H9 (cell line): Measurements from ENCODE around the gene CFAP90. TPM values are rescaled to one million over a fixed set of nuclear protein-coding genes. Genes with fewer than 3 reads are reported as not detected.
A peak's percentile ranks its signal among the peaks of the same experiment; 100 is the strongest.

Source experiments
- DNase-seq: peaks from one replicate; pipeline ENCODE4 v3.0.0-alpha.2; 2017
- H2AFZ ChIP-seq: one replicate; pipeline ENCODE4 v1.6.1; 2013; ENCODE audit warnings: mild to moderate bottlenecking, low read length, control low read depth, moderate library complexity
- H2AK5ac ChIP-seq: 2 replicates; pipeline ENCODE4 v1.6.1; 2013; ENCODE audit warnings: low read length, control low read depth, mixed read lengths; ENCODE audit not compliant: insufficient read length
- H2BK120ac ChIP-seq: one replicate; pipeline ENCODE4 v1.6.1; 2013; ENCODE audit warnings: low read depth, mild to moderate bottlenecking, low read length, control low read depth, inconsistent platforms; ENCODE audit not compliant: poor library complexity, severe bottlenecking
- H2BK12ac ChIP-seq: 2 replicates; pipeline ENCODE4 v1.6.1; 2013; ENCODE audit warnings: low read length, control low read depth, mixed read lengths, low read depth; ENCODE audit not compliant: insufficient read length
- H2BK15ac ChIP-seq: 2 replicates; pipeline ENCODE4 v1.6.1; 2013; ENCODE audit warnings: low read depth, low read length, control low read depth
- H2BK20ac ChIP-seq: one replicate; pipeline ENCODE4 v1.6.1; 2013; ENCODE audit warnings: low read depth, mild to moderate bottlenecking, low read length, control low read depth, inconsistent platforms; ENCODE audit not compliant: poor library complexity, severe bottlenecking
- H2BK5ac ChIP-seq: 2 replicates; pipeline ENCODE4 v1.6.1; 2013; ENCODE audit warnings: low read length, control low read depth, mixed read lengths; ENCODE audit not compliant: insufficient read length
- H3K14ac ChIP-seq: 2 replicates; pipeline ENCODE4 v1.6.1; 2013; ENCODE audit warnings: low read length, control low read depth; ENCODE audit not compliant: insufficient read depth
- H3K18ac ChIP-seq: 2 replicates; pipeline ENCODE4 v1.6.1; 2013; ENCODE audit warnings: low read depth, mild to moderate bottlenecking, mixed read lengths, low read length, control low read depth; ENCODE audit not compliant: insufficient read length
- H3K23ac ChIP-seq: 2 replicates; pipeline ENCODE4 v1.6.1; 2013; ENCODE audit warnings: low read length, control low read depth, mixed read lengths, low read depth; ENCODE audit not compliant: insufficient read length
- H3K23me2 ChIP-seq: 2 replicates; pipeline ENCODE4 v1.6.1; 2013; ENCODE audit warnings: low read depth, mild to moderate bottlenecking, mixed read lengths, low read length, control low read depth; ENCODE audit not compliant: insufficient read length, poor library complexity, severe bottlenecking
- H3K27ac ChIP-seq: 2 replicates; pipeline ENCODE4 v1.5.1; 2013; ENCODE audit warnings: low read length, control low read depth, mixed read lengths, low read depth; ENCODE audit not compliant: insufficient read length
- H3K27me3 ChIP-seq: 2 replicates; pipeline ENCODE4 v1.6.1; 2013; ENCODE audit warnings: low read length, control low read depth, inconsistent platforms; ENCODE audit not compliant: insufficient read depth
- H3K4ac ChIP-seq: 2 replicates; pipeline ENCODE4 v1.6.1; 2013; ENCODE audit warnings: low read depth, mild to moderate bottlenecking, control low read depth, inconsistent platforms, low read length, moderate library complexity
- H3K4me1 ChIP-seq: 2 replicates; pipeline ENCODE4 v1.6.1; 2013; ENCODE audit warnings: low read length, control low read depth, inconsistent platforms; ENCODE audit not compliant: insufficient read depth
- H3K4me2 ChIP-seq: 2 replicates; pipeline ENCODE4 v1.6.1; 2013; ENCODE audit warnings: low read length, control low read depth, mixed read lengths; ENCODE audit not compliant: insufficient read length, insufficient read depth
- H3K56ac ChIP-seq: 2 replicates; pipeline ENCODE4 v1.6.1; 2013; ENCODE audit warnings: low read depth, mild to moderate bottlenecking, mixed read lengths, low read length, control low read depth; ENCODE audit not compliant: insufficient read length
- H3K79me1 ChIP-seq: 2 replicates; pipeline ENCODE4 v1.6.1; 2013; ENCODE audit warnings: low read depth, mild to moderate bottlenecking, moderate library complexity, low read length, control low read depth, inconsistent platforms; ENCODE audit not compliant: insufficient read depth, poor library complexity, severe bottlenecking
- H3K79me2 ChIP-seq: 2 replicates; pipeline ENCODE4 v1.6.1; 2013; ENCODE audit warnings: low read length, control low read depth, inconsistent platforms; ENCODE audit not compliant: insufficient read depth
- H3K9ac ChIP-seq: 2 replicates; pipeline ENCODE4 v1.6.1; 2013; ENCODE audit warnings: low read length, control low read depth, mixed read lengths; ENCODE audit not compliant: insufficient read length; ENCODE audit errors: extremely low read depth
- H3K9me3 ChIP-seq: one replicate; pipeline ENCODE4 v1.6.1; 2013; ENCODE audit warnings: low read depth, low read length, inconsistent platforms; ENCODE audit not compliant: control insufficient read depth
- H3T11ph ChIP-seq: one replicate; pipeline ENCODE4 v1.6.1; 2013; ENCODE audit warnings: mild to moderate bottlenecking, low read length, control low read depth, inconsistent platforms
- H4K20me1 ChIP-seq: one replicate; pipeline ENCODE4 v1.6.1; 2013; ENCODE audit not compliant: control insufficient read depth, insufficient read length, insufficient read depth
- H4K5ac ChIP-seq: 2 replicates; pipeline ENCODE4 v1.6.1; 2013; ENCODE audit warnings: low read depth, mild to moderate bottlenecking, mixed read lengths, low read length, control low read depth; ENCODE audit not compliant: insufficient read length
- H4K8ac ChIP-seq: replicated peaks from 2 replicates; pipeline ENCODE4 v1.6.1; 2013; ENCODE audit warnings: low read length, control low read depth, mixed read lengths, low read depth; ENCODE audit not compliant: insufficient read length
- H4K91ac ChIP-seq: 2 replicates; pipeline ENCODE4 v1.6.1; 2013; ENCODE audit warnings: low read depth, mild to moderate bottlenecking, moderate library complexity, mixed read lengths, low read length, control low read depth; ENCODE audit not compliant: insufficient read length
- H3K27ac Mint-ChIP-seq, 3 experiments: 2 replicates in 2 of 3; 3 replicates in 1 of 3; pipeline ENCODE4 v1.8.0; 2020 to 2021; ENCODE audit warnings: mixed read lengths in 3 of 3, mild to moderate bottlenecking in 1 of 3, moderate library complexity in 1 of 3
- H3K27me3 Mint-ChIP-seq: 2 replicates; pipeline ENCODE4 v1.8.0; 2021; ENCODE audit warnings: low read depth, mild to moderate bottlenecking, moderate library complexity, mixed read lengths
- H3K36me3 Mint-ChIP-seq, 3 experiments: 2 replicates in 2 of 3; 3 replicates in 1 of 3; pipeline ENCODE4 v1.8.0; 2020 to 2021; ENCODE audit warnings: low read depth in 3 of 3, mixed read lengths in 3 of 3; ENCODE audit not compliant: insufficient read depth in 1 of 3
- H3K4me1 Mint-ChIP-seq, 2 experiments: 2 replicates each; pipeline ENCODE4 v1.8.0; 2020; ENCODE audit warnings: mixed read lengths in 2 of 2
- H3K4me3 Mint-ChIP-seq, 2 experiments: 2 replicates in 1 of 2; 3 replicates in 1 of 2; pipeline ENCODE4 v1.8.0; 2020 to 2021; ENCODE audit warnings: mild to moderate bottlenecking in 2 of 2, mixed read lengths in 2 of 2, moderate library complexity in 1 of 2
- H3K9me3 Mint-ChIP-seq, 2 experiments: 2 replicates in 1 of 2; 3 replicates in 1 of 2; pipeline ENCODE4 v1.8.0; 2020; ENCODE audit warnings: mild to moderate bottlenecking in 2 of 2, mixed read lengths in 2 of 2, moderate library complexity in 1 of 2
- WGBS: extraction: QIAGEN DNeasy Blood & Tissue Kit; methylation state at CpG from one replicate; pipeline ENCODE4 v1.1.7; 2013; ENCODE audit warnings: missing lambda C conversion rate, low lambda C conversion rate, mixed read lengths; ENCODE audit not compliant: insufficient read length; ENCODE audit errors: extremely low coverage; 5-methylcytosine and 5-hydroxymethylcytosine counted together
- total RNA-seq: library from RNA; stranded (reverse); gene quantifications from 2 replicates; pipeline ENCODE4 v1.2.1, GENCODE V29; 2021
- TF ChIP-seq, protein P1 (sequence below): fragments of 200-600 bp; sonication (generic); conservative IDR thresholded peaks from 3 replicates; pipeline ENCODE4 v1.8.0; 2021; ENCODE audit warnings: antibody characterized with exemption, mild to moderate bottlenecking

Gene CFAP90
- total RNA-seq, 1 experiment from 2014 or later: 0.44 TPM

GRCh38 chr5:7851617-7852289 lies 820 bp upstream of the CFAP90 start:
- DNase-seq: no peak
- H2BK12ac ChIP-seq: no peak overlapping the region
- H4K91ac ChIP-seq: no peak overlapping the region
- H3K27ac ChIP-seq: no peak overlapping the region
- peaks cover 35% of the 10 kb centered on the region for H3K27me3 Mint-ChIP-seq
- H2BK15ac ChIP-seq: no peak overlapping the region
- H4K20me1 ChIP-seq: no peaks in the 10 kb centered on the region
- no CpG with 5 or more reads among the region's 8 CpGs for WGBS
- H3K18ac ChIP-seq: peak overlapping the region; percentile 16
- H3K79me1 ChIP-seq: no peaks in the 10 kb centered on the region
- H3K79me2 ChIP-seq: no peaks in the 10 kb centered on the region
- TF ChIP-seq, protein P1, sequence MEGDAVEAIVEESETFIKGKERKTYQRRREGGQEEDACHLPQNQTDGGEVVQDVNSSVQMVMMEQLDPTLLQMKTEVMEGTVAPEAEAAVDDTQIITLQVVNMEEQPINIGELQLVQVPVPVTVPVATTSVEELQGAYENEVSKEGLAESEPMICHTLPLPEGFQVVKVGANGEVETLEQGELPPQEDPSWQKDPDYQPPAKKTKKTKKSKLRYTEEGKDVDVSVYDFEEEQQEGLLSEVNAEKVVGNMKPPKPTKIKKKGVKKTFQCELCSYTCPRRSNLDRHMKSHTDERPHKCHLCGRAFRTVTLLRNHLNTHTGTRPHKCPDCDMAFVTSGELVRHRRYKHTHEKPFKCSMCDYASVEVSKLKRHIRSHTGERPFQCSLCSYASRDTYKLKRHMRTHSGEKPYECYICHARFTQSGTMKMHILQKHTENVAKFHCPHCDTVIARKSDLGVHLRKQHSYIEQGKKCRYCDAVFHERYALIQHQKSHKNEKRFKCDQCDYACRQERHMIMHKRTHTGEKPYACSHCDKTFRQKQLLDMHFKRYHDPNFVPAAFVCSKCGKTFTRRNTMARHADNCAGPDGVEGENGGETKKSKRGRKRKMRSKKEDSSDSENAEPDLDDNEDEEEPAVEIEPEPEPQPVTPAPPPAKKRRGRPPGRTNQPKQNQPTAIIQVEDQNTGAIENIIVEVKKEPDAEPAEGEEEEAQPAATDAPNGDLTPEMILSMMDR: no peak
- no peak overlapping the region for H2BK120ac ChIP-seq
- H3K4me3 Mint-ChIP-seq: peak overlapping the region; percentile 72 to 95; a peak in 4 of 5 replicates
- no peak overlapping the region for H3K4ac ChIP-seq
- peak overlapping the region; percentile 52 for H3K4me2 ChIP-seq
- H3K27me3 ChIP-seq: peaks cover 4% of the 10 kb centered on the region; the same call in 1 of the 2 replicates
- peaks cover 13% of the 10 kb centered on the region for H3K23me2 ChIP-seq
- H3K23ac ChIP-seq: no peak overlapping the region
- H2AK5ac ChIP-seq: no peak overlapping the region
- H4K5ac ChIP-seq: no peak overlapping the region
- no peak overlapping the region for H3K27ac Mint-ChIP-seq
- H3K9ac ChIP-seq: no peak overlapping the region
- H3K56ac ChIP-seq: no peak overlapping the region
- H2BK5ac ChIP-seq: no peak overlapping the region
- peaks cover 11 to 14% of the 10 kb centered on the region in 2 experiments for H3K4me1 Mint-ChIP-seq
- H2BK20ac ChIP-seq: no peak overlapping the region
- H3T11ph ChIP-seq: no peak overlapping the region
- no peaks in the 10 kb centered on the region for H3K4me1 ChIP-seq
- H3K9me3 Mint-ChIP-seq: peaks cover 2 to 7% of the 10 kb centered on the region in 2 experiments; a peak in 3 of 5 replicates
- H3K36me3 Mint-ChIP-seq: peaks cover 0 to 15% (median 4%) of the 10 kb centered on the region in 3 experiments; a peak in 3 of 7 replicates
- no peak overlapping the region for H4K8ac ChIP-seq
- no peaks in the 10 kb centered on the region for H3K9me3 ChIP-seq
- no peak overlapping the region for H3K14ac ChIP-seq
- no peak overlapping the region for H2AFZ ChIP-seq
